ENCODE measurements around the gene ENOSF1.

- TF ChIP-seq YY1 (IDR thresholded peaks at IDR 0.05; ENCODE audit: insufficient read depth, insufficient read length) (peak; percentile 30), ZNF274 (IDR thresholded peaks at IDR 0.05; ENCODE audit: low read depth, low read length) (no peak), SUZ12 (IDR thresholded peaks at IDR 0.05; ENCODE audit: extremely low read depth, insufficient read depth, insufficient read length) (no peak)
These were observed at the start of gene ENOSF1 for GRCh38 chr18:712401-713134.
